ENCODE data around the gene GNA12.
"Not testable (repeated sequence)": the region's sequence is repeated elsewhere in the genome, so short reads cannot be mapped to it uniquely, and the experiment has no call there.

Gene GNA12

DNA sequence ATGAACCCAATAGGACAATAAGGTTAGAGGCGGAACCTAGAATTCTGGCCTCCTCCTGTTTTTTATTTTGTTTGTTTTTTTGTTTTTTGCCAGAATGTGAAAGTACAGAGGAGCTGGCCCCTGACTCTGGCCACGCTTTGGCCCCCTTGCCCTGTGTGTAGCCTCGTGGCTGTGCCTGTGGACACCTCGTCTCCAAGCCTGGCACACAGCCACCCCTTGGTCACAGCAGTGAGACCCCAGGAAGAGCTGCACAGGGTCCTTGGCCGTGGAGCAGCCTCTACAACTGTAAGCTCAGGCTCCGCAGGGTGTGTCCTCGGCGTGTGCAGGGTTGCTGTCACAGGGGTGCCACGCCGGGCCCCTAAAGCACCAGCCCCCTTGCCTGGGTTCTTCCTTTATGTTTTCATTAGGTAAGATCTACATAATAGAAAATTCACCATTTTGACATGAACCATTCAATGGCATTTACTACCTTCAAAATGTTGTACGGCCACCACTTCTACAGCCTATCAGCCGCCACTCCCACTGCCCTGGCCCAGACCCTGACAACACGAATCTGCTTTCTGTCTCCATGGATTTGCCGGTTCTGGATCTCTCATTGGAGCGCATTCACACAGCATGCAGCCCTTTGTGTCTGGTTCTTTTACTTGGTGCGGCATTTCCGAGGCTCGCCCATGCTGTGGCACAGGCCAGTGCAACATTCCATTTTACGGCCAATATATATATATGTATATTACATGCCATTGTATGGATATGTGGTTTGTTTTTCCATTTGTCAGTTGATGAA, 105.2 kb downstream of the GNA12 start:
- no peak for DNase-seq

DNA sequence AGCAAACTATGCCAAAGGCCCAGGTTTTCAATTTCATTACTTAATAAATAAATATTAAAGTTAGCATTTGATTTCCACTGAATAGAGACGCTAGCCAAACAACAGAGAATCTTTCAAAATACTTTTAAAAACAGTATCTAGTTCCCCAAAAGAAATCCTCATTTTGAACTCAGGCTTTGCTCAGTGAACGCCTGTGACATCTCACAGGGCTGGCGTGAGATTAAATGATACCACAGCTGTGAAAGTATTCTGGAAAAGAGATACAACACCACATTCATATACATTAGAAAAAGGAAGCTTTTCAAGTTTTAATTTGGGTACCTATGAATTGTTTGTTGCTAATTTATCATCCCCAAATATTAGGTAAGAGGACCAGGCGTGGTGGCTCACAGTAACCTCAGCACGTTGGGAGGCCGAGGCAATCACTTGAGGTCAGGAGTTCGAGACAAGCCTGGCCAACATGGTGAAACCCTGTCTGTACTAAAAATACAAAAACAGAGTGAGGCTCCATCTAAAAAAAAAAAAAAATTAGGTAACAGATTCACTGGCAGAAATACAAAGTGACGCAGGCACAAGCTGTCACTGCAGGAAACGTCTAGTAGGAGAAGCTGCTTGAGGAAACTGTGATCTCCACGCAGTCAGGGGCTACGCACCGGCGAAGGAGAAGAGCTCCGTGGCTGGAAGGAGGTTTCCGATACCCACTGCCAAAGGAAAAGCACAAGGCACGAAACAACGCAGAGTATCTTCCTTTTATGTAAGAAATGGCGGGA, 106.2 kb downstream of the GNA12 start:
- no peak for DNase-seq

GRCh38 chr7:2737005-2737743, 106.9 kb downstream of the GNA12 start:
- DNase-seq, result not testable (repeated sequence)

DNA sequence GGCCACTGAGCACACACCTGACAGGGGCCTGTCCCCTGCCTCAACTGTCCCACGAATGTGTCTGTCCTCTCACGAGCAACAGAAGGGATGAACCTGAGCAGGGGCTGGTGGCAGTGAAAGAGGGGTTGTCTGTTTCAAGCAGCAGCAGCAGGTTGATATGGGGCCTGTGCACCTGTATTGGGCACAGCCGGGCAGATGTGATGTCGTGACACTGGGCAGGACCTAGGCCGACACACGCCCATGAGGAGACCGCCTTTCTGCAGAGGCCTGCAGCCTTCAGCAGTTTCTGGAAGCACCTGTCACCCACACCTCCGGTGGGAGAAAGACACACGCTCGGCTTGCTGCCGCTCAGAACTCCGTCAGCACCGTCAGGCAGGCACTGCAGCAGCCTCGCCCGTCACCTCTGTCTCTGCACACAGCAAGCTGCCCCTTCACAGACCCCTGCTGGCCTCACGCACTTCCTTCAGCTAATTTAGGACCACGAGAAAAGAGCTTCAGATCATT, 107.6 kb downstream of the GNA12 start:
- no peak for DNase-seq

DNA sequence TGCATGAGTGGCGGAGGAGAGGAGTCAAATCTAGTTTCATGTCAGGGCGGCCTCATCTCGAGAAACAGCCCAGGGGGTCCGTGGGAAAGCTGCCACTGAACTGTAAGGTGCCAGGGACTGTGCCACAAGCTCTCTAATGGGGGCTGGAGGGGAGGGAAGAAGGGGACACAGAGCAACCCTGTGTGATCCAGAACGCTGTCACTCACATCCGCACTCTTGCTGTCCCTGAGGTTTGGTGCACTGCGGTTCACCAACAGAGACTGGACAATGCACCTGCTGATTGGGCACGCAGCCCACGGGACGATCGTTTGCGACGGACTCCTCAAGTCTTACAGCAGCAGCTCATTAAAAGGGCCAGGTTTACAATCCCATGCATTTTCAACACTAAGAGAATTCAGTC, 108.4 kb downstream of the GNA12 start:
- no peak for DNase-seq

DNA sequence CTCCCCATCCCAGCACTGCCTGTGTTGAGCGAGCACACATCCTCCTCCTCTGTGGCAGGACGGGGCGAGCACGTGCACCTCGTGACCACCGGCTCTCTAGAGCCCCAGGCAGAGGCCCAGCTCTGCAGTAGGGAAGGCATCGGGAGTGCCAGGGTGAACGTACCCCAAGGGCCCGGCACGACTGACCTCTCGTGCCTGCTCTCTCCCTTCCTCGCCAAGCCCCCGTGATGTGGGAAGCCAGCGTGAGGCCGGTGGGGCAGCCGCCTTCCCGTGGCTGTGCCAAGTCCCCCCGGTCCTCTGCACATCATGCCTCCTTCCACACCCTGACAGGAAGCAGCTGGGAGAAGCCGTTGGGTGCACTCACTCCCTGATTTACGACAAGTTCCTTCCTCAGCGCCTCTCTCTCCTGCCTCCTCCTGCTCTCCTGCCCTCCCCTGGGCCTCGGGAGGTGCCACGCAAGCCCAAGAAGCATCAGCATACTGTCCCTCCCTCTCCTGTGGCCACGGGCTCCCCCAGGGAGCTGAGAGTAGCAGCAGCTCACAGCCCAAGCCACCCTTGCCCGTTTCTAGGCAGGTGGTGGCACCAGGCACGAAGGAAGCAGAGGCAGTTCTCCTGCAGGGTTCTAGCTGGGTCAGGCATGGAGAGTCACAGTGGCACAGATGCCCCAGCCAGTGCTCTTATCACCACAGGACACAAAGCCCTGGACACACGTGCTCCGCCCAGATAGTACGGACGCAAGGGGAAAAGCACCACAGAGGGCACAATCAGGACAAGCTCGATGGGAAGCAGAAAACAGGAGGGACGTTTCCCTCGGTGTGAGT, 109.1 kb downstream of the GNA12 start:
- DNase-seq, result no peak

DNA sequence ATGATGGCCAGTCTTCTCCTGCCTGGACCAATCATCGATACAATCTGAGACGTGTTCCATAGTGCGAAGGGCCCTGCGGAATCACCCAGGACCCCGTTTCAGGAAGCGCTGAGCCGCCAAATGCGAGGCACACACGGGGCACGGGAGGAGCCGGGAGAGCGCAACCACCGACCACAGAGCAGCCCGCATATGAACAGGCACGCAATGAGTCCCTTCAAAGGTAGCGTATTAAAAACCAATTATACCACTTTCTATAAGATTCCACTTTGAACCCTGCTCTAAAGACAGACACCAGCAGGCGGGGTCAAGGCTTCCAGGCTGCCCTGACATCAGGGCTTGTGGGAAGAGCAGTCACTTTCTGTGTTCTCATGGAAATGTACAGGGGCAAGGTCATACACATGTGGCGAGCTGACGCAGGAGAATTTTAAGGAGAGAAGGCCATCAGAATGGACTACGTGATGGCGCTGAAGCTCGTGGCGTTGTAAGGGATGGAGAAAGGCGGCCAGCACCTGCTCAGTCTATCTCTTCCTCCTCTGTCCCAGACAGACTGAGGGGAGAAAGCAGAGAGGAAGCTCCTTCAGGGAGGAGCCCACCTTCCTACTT, 109.9 kb downstream of the GNA12 start:
- DNase-seq, result no peak

DNA sequence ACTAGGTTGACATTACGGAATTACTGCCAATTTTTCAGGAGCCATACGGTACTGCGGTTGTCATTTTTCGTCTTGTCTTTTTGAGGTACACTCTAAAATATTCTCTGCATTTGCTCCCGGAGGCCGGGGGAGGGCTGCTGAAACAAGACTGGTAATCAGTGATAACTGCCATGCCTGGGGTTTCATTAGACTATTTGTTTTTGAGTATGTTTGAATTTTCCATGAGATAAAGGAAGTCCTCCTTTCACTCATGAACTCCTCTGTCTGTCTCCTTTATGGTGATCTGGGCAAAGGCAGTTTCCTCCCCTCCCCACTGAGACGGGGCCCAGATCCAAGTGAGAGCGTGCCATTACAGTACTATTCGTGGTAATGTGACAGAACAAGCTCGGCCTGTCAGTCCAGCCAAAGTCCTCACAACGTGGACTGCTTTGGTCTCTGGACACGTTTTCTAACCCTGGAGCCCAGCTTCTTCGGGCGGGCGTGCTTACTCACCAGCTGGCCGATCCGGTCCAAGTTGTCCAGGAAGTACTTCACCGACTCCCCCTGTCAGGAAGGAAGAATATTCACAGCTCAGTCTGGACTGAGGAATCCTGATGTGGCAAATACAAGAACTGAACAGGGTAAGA, 111.0 kb downstream of the GNA12 start:
- DNase-seq, result no peak

DNA sequence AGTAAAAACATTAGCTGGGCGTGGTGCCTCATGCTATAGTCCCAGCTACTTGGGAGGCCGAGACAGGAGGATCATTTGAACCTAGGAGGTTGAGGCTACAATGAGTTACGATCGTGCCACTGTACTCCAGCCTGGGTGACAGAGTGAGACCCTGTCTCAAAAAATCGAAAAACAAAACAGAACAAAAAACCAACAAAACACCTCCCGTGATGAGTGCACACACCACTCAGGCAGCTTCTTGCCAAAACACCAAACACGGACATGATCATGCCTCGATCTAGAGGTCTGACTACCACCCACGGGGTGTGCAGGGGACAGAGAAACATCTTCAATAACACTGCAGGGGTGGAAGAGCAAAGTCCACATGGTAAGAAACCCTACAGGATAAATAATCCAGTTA, 111.7 kb downstream of the GNA12 start:
- DNase-seq, result no peak

DNA sequence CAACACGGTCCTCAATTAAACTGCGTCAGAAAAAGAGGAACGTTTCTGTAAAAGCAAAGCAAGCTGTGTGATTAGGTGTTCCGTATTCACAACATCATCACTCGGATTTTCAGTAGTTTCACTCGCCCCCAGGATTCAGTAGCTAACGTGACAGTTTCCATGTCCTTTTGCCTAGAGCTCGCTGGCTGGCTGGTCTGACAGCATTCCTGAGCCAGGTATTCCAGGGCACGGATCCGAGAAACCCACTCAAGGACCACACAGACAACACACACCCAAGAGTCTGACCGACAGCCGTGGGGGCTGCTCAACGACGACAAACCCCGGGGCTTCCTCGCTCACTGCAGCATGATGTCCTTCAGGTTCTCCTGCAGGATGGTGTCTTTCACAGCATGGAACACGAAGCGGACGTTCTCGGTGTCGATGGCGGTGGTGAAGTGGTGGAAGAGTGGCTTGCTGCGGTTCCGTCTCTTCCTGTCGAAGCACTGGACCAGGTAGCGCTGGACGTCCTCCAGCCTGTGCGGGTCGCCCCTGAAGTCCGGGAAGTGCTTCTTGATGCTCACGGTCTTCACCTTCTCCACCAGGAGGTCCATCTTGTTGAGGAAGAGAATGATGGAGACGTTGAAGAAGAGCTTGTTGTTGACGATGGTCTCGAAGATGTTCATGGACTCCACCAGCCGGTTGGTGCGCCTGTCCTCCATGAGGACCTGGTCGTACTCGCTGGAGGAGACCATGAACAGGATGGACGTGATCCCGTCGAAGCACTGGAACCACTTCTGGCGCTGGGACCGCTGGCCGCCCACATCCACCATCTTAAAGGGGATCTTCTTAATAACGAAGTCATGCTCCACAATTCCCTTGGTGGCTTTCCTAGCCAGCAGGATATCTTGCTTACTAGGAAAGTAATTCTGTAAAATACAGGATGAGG, 113.0 kb downstream of the GNA12 start:
- no peak for DNase-seq

- DNase-seq, result no peak
These were observed 114.0 kb downstream of the GNA12 start for GRCh38 chr7:2729893-2730716.

DNA sequence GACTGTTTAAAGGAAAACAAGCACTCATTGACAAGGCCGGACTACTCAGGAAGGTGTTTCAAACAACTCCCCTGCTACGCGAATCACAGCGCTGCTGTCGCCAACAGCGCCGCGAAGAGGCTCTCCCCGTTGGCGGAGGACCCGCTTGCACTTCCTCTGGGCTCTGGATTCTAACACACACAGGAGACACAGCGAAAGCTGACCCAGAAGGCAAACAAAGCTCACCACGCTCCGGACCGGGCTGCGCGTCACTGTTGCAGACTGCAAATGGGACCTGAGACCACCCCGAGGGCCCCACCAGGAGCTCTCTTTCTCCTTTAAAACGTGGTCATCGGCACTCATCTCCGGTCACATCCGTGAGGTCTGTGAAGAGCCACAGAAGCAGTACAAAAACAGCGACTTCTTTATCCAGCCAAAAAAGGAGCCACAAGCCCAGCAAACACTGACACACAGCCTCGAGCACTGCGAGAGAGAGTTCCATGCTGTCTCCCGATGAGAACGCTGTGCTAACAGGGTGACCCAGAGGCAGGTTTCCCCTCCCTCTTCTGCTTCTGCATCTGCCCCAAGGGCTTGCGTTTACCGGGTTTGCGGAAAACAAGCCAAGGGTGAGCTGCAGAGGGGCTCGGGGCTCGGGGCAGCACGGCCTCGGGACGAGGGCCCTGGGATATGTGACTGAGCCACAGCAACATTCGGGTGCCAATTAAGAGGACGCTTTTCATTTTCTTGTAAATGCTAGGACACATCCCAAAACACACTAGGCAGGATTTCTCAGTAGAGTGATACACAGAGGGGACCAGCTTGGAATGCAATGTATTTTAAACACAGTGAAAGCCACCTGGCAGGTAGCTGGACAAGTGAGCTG, 114.8 kb downstream of the GNA12 start:
- DNase-seq, result no peak

DNA sequence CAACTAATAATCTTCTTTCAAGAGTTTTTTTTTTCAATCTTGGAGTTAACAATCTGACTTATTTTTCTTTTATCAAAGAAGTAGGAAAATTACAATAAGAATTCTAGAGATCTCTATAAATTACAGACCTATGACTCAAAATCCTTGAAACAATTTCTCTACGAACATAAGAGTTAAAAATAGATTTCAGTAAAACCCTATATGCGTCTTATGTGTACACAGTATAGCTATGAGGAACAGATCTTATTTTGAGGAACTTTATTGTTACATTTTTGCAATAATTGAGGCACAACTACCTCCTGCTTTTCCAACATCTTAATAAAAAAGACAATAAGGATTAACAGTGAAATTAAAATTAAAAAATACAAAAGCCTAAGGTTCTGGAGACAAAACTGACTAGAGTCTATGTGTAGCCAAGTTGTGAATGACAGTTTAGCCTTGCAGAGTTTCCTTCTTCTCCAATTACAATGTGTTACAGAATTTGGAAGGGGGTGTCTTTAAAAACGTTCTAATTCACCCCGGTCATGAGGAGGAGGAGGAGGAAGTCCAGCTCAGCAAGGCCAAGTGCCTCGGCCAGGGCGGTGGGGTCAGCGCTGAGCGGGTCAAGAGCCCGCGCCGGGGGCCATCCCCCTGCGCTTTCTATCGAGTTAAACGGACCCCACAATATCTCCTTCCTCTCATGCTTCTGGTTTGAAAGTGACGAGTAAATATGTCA, 115.6 kb downstream of the GNA12 start:
- no peak for DNase-seq

DNA sequence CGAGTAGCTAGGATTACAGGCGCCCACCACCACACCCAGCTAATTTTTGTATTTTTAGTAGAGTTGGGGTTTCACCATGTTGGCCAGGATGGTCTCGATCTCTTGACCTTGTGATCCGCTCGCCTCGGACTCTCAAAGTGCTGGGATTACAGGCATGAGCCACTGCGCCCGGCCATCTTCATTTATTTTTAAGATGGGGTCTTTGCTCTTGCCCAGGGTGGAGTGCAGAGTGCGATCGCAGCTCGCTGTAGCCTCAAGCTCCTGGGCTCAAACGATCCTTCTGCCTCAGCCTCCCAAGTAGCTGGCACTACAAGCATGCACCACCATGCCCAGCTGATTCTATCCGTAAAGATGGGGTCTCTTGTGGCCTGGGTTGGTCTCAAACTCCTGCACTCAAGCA, 116.9 kb downstream of the GNA12 start:
- not testable (repeated sequence) for DNase-seq

DNA sequence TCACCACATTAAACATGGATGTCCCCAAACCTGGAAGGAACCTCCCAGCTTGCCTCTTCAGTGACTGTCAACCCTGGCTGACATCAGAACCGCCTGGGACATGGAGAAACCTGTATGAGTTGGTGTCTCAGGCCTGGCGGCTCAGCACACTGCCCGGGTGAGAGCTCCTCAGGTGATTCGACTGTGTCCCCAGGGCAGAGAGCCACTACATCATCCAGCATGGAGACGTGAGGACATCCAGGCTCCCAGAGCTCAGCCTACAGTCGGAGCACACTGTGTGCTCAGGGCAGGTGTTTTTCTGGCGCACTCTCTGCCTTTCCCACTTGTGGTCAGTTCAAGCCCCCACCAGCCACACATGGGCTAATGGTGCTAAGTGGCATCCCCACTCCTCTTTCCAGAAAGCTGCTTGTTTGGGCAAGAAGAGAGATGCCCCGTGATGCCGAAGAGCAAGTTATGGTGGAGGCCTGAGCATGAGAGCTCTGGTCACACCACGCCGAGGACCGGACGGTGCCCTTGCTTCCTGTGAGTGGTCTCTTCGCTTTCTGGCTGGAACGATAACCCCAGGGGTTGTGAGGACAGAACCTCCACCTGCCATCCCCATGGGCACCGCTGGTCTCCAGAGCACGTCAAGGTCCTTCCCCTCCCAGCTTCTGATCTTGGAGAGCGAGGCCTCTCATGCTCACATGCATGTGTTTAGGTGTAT, 117.6 kb downstream of the GNA12 start:
- no peak for DNase-seq

- no peak for DNase-seq
These were observed 118.7 kb downstream of the GNA12 start for GRCh38 chr7:2725178-2726105.
